Epidermal melanocyte (primary cell): ENCODE data around the gene ERRFI1.

ENCODE experiments used
- DNase-seq: peaks from one replicate; pipeline ENCODE4 v3.0.0; 2011; ENCODE audit warnings: low spot score; ENCODE audit not compliant: insufficient read length

Gene ERRFI1

GRCh38 chr1:8004113-8004802, 21.9 kb downstream of the ERRFI1 start:
- DNase-seq, result no peak

GRCh38 chr1:8003438-8004112, 22.5 kb downstream of the ERRFI1 start:
- no peak for DNase-seq

- DNase-seq, result no peak
Observed at GRCh38 chr1:8002921-8003320, 23.2 kb downstream of the ERRFI1 start.

- DNase-seq, result no peak
Observed at GRCh38 chr1:8002329-8002910, 23.7 kb downstream of the ERRFI1 start.

DNA sequence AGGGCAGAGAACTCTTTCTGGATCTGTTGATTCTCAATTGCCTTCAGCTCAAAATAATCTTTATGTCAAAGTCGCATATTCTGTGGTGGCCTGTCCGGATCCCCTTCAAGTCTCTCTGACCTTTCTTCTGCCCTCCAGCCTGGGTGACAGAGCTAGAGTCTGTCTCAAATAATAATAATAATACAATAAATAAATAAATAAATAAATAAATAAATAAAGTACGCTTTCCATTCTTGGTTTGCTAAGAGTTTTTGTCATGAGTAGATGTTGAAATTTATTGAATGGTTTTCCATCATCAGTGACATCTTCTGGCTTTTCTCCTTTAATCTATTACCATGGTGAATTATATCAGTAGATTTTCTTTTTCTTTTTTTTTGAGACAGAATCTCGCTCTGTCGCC, 30.7 kb downstream of the ERRFI1 start:
- no peak for DNase-seq

- no peak for DNase-seq
Observed at GRCh38 chr1:7994827-7995226, 31.3 kb downstream of the ERRFI1 start.

- no peak for DNase-seq
Observed at GRCh38 chr1:7993593-7994479, 32.3 kb downstream of the ERRFI1 start.

DNA sequence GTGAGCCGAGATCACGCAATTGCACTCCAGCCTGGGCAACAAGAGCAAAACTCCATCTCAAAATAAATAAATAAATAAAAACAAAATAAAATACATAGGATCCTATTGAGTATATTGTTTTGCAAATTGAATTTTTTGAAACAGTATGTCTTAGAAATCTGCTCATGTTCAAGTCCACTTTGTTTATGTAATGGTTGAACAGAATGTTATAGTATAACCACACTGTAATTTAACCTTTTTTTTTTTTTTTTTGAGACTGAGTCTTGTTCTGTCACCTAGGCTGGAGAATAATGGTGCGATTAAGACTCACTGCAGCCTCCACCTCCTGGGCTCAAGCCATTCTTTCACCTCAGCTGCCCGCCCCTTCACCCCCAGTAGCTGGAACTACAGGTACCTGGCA, 33.2 kb downstream of the ERRFI1 start:
- no peak for DNase-seq

DNA sequence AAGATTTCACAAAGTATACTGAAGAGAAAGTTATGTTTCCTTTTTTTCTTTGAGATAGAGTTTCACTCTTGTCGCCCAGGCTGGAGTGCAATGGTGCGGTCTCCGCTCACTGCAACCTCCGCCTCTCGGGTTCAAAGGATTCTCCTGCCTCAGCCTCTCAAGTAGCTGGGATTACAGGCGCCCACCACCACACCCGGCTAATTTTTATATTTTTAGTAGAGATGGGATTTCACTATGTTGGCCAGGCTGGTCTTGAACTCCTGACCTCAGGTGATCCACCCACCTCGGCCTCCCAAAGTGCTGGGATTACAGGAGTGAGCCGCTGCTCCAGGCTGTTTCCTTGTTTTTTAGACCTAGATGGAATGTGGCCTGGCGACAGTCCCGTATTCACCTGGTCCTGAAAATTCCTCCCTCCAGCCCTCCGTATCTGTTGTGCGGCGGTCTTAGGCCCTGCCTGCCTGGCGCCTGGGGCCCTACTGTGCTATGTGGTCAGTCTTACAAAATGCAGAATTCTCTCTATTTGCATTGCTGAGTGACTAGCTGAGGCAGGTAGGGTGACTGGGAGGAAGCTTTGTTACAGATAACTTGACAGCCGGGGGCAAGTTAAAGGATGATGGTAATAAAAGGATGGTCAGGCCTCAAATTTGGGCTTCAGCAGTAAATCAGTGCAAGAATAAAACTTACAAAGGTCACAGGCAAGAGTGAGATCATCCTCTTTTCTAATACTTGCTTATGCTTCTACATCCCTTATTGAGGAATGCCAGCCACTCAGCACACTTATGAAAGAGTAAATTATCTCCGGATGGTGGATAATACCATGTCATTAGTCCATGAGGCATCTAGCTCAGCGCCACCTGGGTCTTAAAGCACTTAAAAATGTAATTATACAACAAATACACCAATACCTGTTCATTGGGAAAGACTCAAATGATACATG, 34.3 kb downstream of the ERRFI1 start:
- no peak for DNase-seq

DNA sequence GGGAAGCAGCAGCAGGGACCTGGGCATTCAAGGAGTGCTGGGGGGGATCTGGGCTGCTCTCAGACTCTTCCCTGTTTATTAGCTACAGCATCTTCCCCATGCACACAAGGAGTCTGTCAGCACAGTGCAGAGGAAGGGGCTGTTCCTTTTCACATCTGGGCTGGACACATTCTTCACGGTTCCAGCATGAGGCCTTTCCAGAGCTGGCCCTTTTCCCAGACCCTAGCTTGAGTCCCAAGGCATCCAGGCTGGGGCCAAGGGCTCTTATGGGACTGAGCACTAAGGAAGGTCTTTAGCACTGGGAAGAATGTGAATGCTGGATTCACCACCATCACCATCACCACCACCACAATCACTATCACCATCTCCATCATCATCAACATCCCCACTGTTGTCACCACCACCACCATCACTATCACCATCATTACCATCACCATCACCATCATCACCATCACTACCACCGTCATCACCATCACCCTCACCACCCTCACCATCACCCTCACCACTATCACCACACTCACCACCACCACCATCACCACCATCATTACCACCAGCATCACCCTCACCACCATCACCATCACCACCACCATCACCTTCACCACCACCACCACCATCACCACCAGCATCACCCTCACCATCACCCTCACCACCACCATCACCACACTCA, 36.2 kb downstream of the ERRFI1 start:
- DNase-seq, result no peak

GRCh38 chr1:7988576-7988975, 37.5 kb downstream of the ERRFI1 start:
- DNase-seq, result no peak

- DNase-seq, result no peak
Observed at GRCh38 chr1:7987528-7987927, 38.6 kb downstream of the ERRFI1 start.

DNA sequence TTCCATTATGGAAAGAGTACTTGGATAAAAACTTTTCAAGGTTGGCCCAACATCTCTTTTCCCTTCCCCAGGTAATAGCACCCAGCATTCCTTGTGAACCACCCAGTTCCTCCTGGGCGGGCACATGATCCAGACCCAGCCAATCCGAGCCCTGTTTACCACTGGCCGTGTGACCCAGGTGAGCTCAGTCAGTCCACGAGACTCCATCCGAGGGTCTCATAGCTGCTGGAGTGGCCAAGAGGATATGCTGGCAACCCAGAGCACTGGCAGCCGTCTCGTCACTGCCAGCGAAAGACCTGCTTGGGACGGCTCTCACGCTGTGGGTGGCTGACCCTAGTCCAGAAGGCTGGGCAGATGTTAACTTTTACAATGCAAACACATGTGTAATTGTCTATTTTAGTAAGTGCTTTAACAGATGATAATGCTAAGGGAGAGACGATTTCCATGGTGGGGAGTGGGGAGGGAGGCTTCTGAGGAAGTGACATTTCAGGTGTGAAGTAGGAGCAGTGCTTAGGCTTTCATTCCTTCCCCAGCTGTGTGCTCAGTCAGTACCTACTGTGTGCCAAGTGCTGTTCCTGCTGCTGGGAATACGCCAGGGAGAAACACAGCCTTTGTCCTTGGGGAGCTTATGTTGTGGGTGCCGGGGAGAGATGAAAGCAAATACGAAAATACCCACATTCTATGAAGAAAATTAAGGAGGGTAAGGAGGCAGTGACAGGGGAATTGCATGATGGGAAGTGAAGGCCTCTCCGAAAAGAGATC, 40.1 kb downstream of the ERRFI1 start:
- no peak for DNase-seq

- DNase-seq, result no peak
Observed at GRCh38 chr1:7984811-7985210, 41.3 kb downstream of the ERRFI1 start.

DNA sequence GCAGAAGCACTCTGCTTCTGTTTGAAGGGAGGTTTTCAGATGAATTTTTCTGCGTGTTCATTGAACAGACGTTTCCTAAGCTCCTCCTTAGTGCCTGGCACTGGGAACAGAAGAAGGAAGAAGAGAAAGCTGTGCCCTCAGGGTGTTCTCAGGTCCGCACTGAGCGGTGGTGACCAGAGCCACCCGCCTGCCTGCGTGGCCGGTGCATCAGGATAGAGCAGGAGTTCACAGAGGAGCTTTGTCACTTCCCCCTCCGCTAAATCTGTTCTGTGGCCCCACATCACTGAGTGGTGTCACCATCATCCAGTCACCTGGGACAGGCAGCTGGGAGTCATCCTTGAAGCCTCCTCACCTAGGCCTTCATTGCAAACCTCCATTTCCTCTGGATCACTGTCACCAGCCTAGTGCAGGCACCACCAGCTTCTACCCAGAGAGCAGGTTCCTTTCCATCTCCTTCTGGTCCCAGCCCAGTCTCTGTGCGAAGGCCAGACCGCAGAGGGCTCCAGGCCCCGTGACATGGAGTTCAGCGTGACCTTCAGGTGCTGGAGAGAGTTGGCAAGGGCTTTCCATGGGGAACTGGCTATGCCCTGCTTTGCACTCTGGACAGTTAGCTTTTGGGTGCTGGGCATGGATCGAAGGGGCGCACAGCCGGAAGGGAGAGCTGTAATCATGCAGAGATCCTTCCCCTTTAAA, 42.9 kb downstream of the ERRFI1 start:
- no peak for DNase-seq

DNA sequence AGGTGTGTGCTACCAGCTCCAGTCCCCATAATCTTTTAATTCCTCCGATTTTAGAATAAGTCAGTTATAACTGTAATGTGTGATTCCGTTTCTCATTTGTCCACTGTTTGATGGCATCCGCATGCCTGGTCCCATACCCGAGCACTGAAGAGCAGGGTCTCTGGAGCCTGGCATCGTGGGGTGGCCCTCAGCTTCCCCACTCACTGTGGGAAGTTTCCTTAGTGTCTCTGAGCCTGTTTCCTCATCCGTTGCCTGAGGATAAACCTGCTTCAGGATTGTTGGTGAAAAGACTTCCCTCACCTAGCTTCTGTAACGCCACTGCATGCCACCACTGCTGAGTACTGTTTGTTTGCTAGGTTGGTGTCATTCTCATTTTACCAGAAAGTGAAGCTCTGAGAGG, 45.1 kb downstream of the ERRFI1 start:
- DNase-seq, result no peak

DNA sequence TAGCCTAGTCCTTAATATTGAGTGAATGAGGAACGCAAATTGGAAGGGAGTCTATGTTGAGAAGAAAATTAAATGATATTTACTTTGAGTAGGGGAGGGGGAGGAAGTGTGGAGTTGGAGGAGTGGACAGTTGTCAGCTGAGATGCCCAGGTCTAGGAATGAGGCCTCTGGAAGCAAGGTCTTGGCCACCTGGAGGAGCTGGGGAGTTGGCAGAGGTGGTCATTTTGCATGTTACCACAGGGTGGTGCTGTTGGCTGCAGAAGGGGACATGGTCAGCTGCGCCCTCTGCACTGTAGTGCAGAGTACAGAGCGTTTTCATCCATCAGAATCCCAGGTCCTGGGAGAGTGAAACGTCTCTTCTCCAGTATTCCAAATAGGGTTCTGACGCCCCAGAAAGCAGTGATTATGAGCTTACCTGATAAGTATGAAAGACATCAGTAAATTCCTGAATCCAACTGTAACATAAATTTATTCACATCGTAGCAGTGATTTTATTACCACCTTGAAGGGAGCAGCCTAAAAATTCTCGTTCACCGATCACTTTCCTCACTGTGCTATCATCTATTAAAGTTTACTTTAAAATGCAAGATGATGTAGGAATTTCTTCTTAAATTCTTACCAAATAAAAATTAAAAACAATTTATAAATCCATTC, 50.8 kb downstream of the ERRFI1 start:
- no peak for DNase-seq

DNA sequence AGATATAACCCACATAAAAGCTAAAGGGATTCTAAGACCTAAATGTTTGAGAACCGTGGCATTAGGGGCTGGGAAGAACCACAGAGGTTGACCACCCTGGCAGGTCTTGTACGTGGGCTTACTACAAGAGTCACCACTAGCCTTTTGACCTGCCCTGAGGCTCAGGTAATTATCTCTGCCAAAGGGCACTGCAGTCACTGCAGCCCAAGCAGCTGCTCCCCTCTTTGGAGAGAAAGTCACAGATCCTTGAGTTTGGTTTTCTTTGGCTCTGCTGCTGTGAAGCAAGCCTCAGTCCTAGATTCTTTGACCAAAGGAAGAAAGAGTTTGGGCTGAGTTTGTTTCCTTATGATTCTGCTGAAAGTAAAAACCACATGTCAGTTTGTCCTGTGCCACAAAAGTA, 53.0 kb downstream of the ERRFI1 start:
- DNase-seq, result no peak
